IPS-11a (cell line): ENCODE results near the gene CELF2.
"Not testable (repeated sequence)": the region's sequence is repeated elsewhere in the genome, so short reads cannot be mapped to it uniquely, and the experiment has no call there.

Experiments
- H3K4me3 ChIP-seq: one replicate; pipeline ENCODE4 v1.5.1; 2013; ENCODE audit warnings: low read depth, low read length, control low read depth

Gene CELF2

GRCh38 chr10:11017570-11018431 is at the start of gene CELF2:
TSS of gene CELF2 (plus strand) at chr10:11017872. CDS start at chr10:11018090, 218 bp downstream.
- peak within 1 kb of the TSS; percentile 59 for H3K4me3 ChIP-seq

GRCh38 chr10:10968257-10968588 is 49.4 kb upstream of the CELF2 start:
- H3K4me3 ChIP-seq = no peak overlapping the region

- H3K4me3 ChIP-seq = no peak overlapping the region
These were observed 44.4 kb upstream of the CELF2 start for GRCh38 chr10:10973310-10973709.

- no peak overlapping the region for H3K4me3 ChIP-seq
These were observed 42.0 kb upstream of the CELF2 start for GRCh38 chr10:10975647-10976046.

GRCh38 chr10:10976652-10977051 is 41.0 kb upstream of the CELF2 start:
- H3K4me3 ChIP-seq = no peak overlapping the region

GRCh38 chr10:10977226-10977956 is 40.3 kb upstream of the CELF2 start:
- H3K4me3 ChIP-seq = no peak overlapping the region

GRCh38 chr10:10977978-10978377 is 39.7 kb upstream of the CELF2 start:
- H3K4me3 ChIP-seq = no peak overlapping the region

GRCh38 chr10:10985361-10985760 is 32.3 kb upstream of the CELF2 start:
- H3K4me3 ChIP-seq = no peak overlapping the region

GRCh38 chr10:10986606-10987005 is 31.1 kb upstream of the CELF2 start:
- no peak overlapping the region for H3K4me3 ChIP-seq

GRCh38 chr10:10987111-10987510 is 30.6 kb upstream of the CELF2 start:
- no peak overlapping the region for H3K4me3 ChIP-seq

- H3K4me3 ChIP-seq = no peak overlapping the region
These were observed 28.0 kb upstream of the CELF2 start for GRCh38 chr10:10989669-10990068.

- no peak overlapping the region for H3K4me3 ChIP-seq
These were observed 26.5 kb upstream of the CELF2 start for GRCh38 chr10:10991144-10991543.

GRCh38 chr10:10992072-10992471 is 25.6 kb upstream of the CELF2 start:
- H3K4me3 ChIP-seq = no peak overlapping the region

- H3K4me3 ChIP-seq = no peak overlapping the region
These were observed 24.5 kb upstream of the CELF2 start for GRCh38 chr10:10992961-10993714.

- no peak overlapping the region for H3K4me3 ChIP-seq
These were observed 23.9 kb upstream of the CELF2 start for GRCh38 chr10:10993785-10994184.

- no peak overlapping the region for H3K4me3 ChIP-seq
These were observed 23.3 kb upstream of the CELF2 start for GRCh38 chr10:10994360-10994759.

- H3K4me3 ChIP-seq = no peak overlapping the region
These were observed 22.6 kb upstream of the CELF2 start for GRCh38 chr10:10995120-10995519.

- no peak overlapping the region for H3K4me3 ChIP-seq
These were observed 20.6 kb upstream of the CELF2 start for GRCh38 chr10:10996966-10997620.

GRCh38 chr10:10999501-10999900 is 18.2 kb upstream of the CELF2 start:
- not testable (repeated sequence) for H3K4me3 ChIP-seq

- no peak overlapping the region for H3K4me3 ChIP-seq
These were observed 15.2 kb upstream of the CELF2 start for GRCh38 chr10:11002485-11002884.

GRCh38 chr10:11002916-11003315 is 14.8 kb upstream of the CELF2 start:
- no peak overlapping the region for H3K4me3 ChIP-seq
